ENCODE data around the gene AGRP. TPM values are rescaled to one million over a fixed set of nuclear protein-coding genes. Genes with fewer than 3 reads are reported as not detected.

The AGRP gene
- total and polyA plus RNA-seq, 5 donors from 2014 or later = not detected

DNA sequence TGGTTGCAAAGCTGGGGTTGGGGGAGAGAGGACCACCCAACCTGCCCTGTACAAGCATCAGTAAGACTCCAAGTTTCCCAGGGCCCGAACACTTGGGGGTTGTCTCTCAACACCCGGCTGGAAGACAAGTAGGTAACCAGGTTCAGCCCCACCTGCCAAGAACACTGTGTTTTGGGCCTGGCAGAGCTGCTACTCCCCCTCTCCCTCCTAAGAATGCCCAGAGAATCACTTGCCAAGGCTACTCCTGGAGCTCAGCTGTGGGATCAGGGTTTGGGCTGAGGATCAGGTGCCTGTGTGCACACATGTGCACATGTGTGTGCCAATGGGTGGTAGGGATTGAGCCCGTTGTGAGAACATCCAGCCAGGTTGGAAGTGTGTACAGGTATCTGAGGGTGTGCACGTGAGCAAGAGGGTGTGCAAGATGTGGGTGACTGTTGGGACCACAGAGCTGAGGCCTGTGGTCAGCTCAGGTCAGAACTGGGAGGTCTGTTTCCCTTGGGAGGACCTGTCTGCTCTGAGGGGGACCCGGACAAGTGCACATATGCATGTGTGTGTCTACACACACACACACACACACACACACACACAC is 50.1 kb downstream of the AGRP start:
- peaks cover 8% of the 10 kb centered on the region for H3K36me3 Mint-ChIP-seq
- peaks cover 35% of the 10 kb centered on the region for H3K27me3 Mint-ChIP-seq
- peak overlapping the region in 1 of 4 donors; percentile 57 for H3K4me3 Mint-ChIP-seq
- peaks cover 0 to 15% (median 2%) of the 10 kb centered on the region in 4 donors for H3K4me1 Mint-ChIP-seq
- DNase-seq (no peak), ATAC-seq (ENCODE audit: low read depth in 2 of 2) (no peak)
- H3K27ac Mint-ChIP-seq = no peak overlapping the region
- no peak overlapping the region for H3K27ac ChIP-seq (ENCODE audit: insufficient read depth, low read length, poor library complexity, severe bottlenecking)
- H3K4me1 ChIP-seq (ENCODE audit: control insufficient read depth, insufficient read depth, low read length, poor library complexity, severe bottlenecking) = peaks cover 14% of the 10 kb centered on the region
- H3K9me3 Mint-ChIP-seq = peaks cover 0 to 1% (median 0%) of the 10 kb centered on the region in 7 donors
- H3K27me3 ChIP-seq (ENCODE audit: control insufficient read depth, insufficient read depth, low read length) = peaks cover 11% of the 10 kb centered on the region
- no peaks in the 10 kb centered on the region for H3K9me3 ChIP-seq (ENCODE audit: control insufficient read depth in 2 of 2, low read length in 2 of 2)
- H3K36me3 ChIP-seq (ENCODE audit: control insufficient read depth, insufficient read depth, low read length) = peaks cover under 1% of the 10 kb centered on the region
- H3K4me3 ChIP-seq (ENCODE audit: low read depth, low read length) = no peak overlapping the region

Other genes with a start within 250 kb of the AGRP start
- 34.5 TPM for gene FHOD1, start 236.1 kb downstream of the AGRP start, total RNA-seq
- 1 to 10 TPM; 1.9 to 4.5 (median 3.4) TPM for gene FHOD1, start 236.1 kb downstream of the AGRP start, polyA plus RNA-seq
- 1.3 TPM for gene SLC9A5, start 234.6 kb downstream of the AGRP start, total RNA-seq
- gene SLC9A5, start 234.6 kb downstream of the AGRP start, polyA plus RNA-seq = not detected
- gene PLEKHG4, start 204.0 kb downstream of the AGRP start, total RNA-seq = 10.0 TPM
- gene PLEKHG4, start 204.0 kb downstream of the AGRP start, polyA plus RNA-seq = 1 to 10 TPM; 1.4 to 5.3 (median 2.8) TPM
- not detected for gene KCTD19, start 156.8 kb downstream of the AGRP start, total RNA-seq
- gene KCTD19, start 156.8 kb downstream of the AGRP start, polyA plus RNA-seq = not detected
- not detected for gene LRRC36, start 156.7 kb downstream of the AGRP start, total RNA-seq
- gene LRRC36, start 156.7 kb downstream of the AGRP start, polyA plus RNA-seq = not detected
- gene TPPP3, start 90.0 kb downstream of the AGRP start, total RNA-seq = not detected
- gene TPPP3, start 90.0 kb downstream of the AGRP start, polyA plus RNA-seq = not detected
- gene ZDHHC1, start 67.1 kb downstream of the AGRP start, total RNA-seq = not detected
- gene ZDHHC1, start 67.1 kb downstream of the AGRP start, polyA plus RNA-seq = under 1 TPM in 1 of 4 donors, not detected in 3; 0.60 TPM
- not detected for gene HSD11B2, start 52.4 kb downstream of the AGRP start, total RNA-seq
- gene HSD11B2, start 52.4 kb downstream of the AGRP start, polyA plus RNA-seq = not detected
- 92.5 TPM for gene ATP6V0D1, start 2.4 kb downstream of the AGRP start, total RNA-seq
- 100 to 1,000 TPM; 119 to 141 (median 133) TPM for gene ATP6V0D1, start 2.4 kb downstream of the AGRP start, polyA plus RNA-seq
- gene RIPOR1, start 45.3 kb upstream of the AGRP start, total RNA-seq = 16.6 TPM
- gene RIPOR1, start 45.3 kb upstream of the AGRP start, polyA plus RNA-seq = 1 to 10 TPM in 3 of 4 donors, under 1 TPM in 1; 0.91 to 3.1 (median 2.1) TPM
- 63.6 TPM for gene CTCF, start 79.0 kb upstream of the AGRP start, total RNA-seq
- gene CTCF, start 79.0 kb upstream of the AGRP start, polyA plus RNA-seq = 10 to 100 TPM; 44.5 to 80.2 (median 52.9) TPM
- 156 TPM for gene CARMIL2, start 161.6 kb upstream of the AGRP start, total RNA-seq
- 10 to 100 TPM in 3 of 4 donors, 1 to 10 TPM in 1; 9.2 to 20.7 (median 12.9) TPM for gene CARMIL2, start 161.6 kb upstream of the AGRP start, polyA plus RNA-seq
- gene ACD, start 176.7 kb upstream of the AGRP start, total RNA-seq = 28.7 TPM
- gene ACD, start 176.7 kb upstream of the AGRP start, polyA plus RNA-seq = 10 to 100 TPM; 29.5 to 36.7 (median 32.5) TPM
- 6.2 TPM for gene PARD6A, start 177.4 kb upstream of the AGRP start, total RNA-seq
- gene PARD6A, start 177.4 kb upstream of the AGRP start, polyA plus RNA-seq = 10 to 100 TPM; 14.4 to 19.9 (median 18.2) TPM
- 2.4 TPM for gene ENKD1, start 183.2 kb upstream of the AGRP start, total RNA-seq
- gene ENKD1, start 183.2 kb upstream of the AGRP start, polyA plus RNA-seq = 1 to 10 TPM in 3 of 4 donors, under 1 TPM in 1; 0.65 to 2.9 (median 1.5) TPM
- 3.2 TPM for gene C16orf86, start 183.3 kb upstream of the AGRP start, total RNA-seq
- 1 to 10 TPM; 3.9 to 6.8 (median 6.0) TPM for gene C16orf86, start 183.3 kb upstream of the AGRP start, polyA plus RNA-seq
- gene GFOD2, start 235.8 kb upstream of the AGRP start, total RNA-seq = 11.2 TPM
- gene GFOD2, start 235.8 kb upstream of the AGRP start, polyA plus RNA-seq = 10 to 100 TPM in 3 of 4 donors, 1 to 10 TPM in 1; 9.0 to 12.1 (median 11.6) TPM